ENCODE measurements around the gene LARGE2. TPM values are rescaled to one million over a fixed set of nuclear protein-coding genes. Genes with fewer than 3 reads are reported as not detected.

LARGE2 gene
- total and polyA plus RNA-seq, 9 of the 15 experiments (the other 6 are each of a cell fraction or from before 2014, with no cell fraction given), result 0.56 to 14.1 (median 6.6) TPM

- ATAC-seq (peak; percentile 98), FAIRE-seq (peak; percentile 99), DNase-seq (ENCODE audit: extremely low read depth in 1 of 4, low spot score in 3 of 4) (peak; percentile 76 to 87 (median 80))
- Histone ChIP-seq H3K4me1 (replicated peaks in 1 of 2; ENCODE audit: control insufficient read depth in 2 of 2, insufficient read depth in 2 of 2, low read length in 2 of 2) (peaks cover 3 to 6% of the 10 kb centered on the region in 2 experiments; a peak in 3 of 5 replicates), H3K36me3 (ENCODE audit: control insufficient read depth, insufficient read depth, low read length) (peaks cover 39% of the 10 kb centered on the region; the same call in 2 of the 3 replicates), H4K20me1 (replicated peaks; ENCODE audit: control insufficient read depth, insufficient read depth, low read length) (no peaks in the 10 kb centered on the region), H3K79me2 (ENCODE audit: control insufficient read depth, insufficient read depth, low read length) (no peaks in the 10 kb centered on the region), H3K4me3 (no peak overlapping the region), H3K27ac (ENCODE audit: extremely low read depth, low read depth, low read length) (no peak overlapping the region; the same call in 2 of the 3 replicates), H3K9ac (ENCODE audit: insufficient read depth in 1 of 2, low read depth in 2 of 2, low read length in 2 of 2) (0 out of 4 replicates have a peak overlapping the region, but pooled peaks of 1 of the 2 experiments have one; percentile 15), H3K4me2 (ENCODE audit: insufficient read depth, low read length) (no peak overlapping the region), H3K27me3 (ENCODE audit: control insufficient read depth in 2 of 2, insufficient read depth in 2 of 2, low read length in 2 of 2) (no peaks in the 10 kb centered on the region), H3K9me1 (ENCODE audit: control insufficient read depth, insufficient read depth, low read length) (no peaks in the 10 kb centered on the region), H2AFZ (ENCODE audit: low read depth, low read length) (peak overlapping the region; percentile 61; the same call in 1 of the 2 replicates), H3K9me3 (replicated peaks; ENCODE audit: control insufficient read depth, insufficient read depth, low read depth, low read length) (no peaks in the 10 kb centered on the region)
- CTCF ChIA-PET (ENCODE audit: low intra/inter-chr PET ratio), result interaction anchor here (0.6 to 4.9 kb wide), 8 partner anchors 12 to 417 kb away, joined by 3 to 36 read pairs (median 3); no protein-coding TSS in a partner anchor
- intact Hi-C loops (cut with micrococcal nuclease) (loop anchor here (1.0 to 2.0 kb wide), 2 partner anchors 30 to 41 kb away; no protein-coding TSS in a partner anchor), in situ Hi-C loops (cut with MboI) (no loop called here)
- no TSS peak for BruUV-seq (replicated peaks)
- POLR2A ChIA-PET, result interaction anchor here (0.6 to 3.4 kb wide), 12 partner anchors 12 to 359 kb away, joined by 3 to 26 read pairs (median 3); no protein-coding TSS in a partner anchor
- 16% methylated on average over 9 of the region's 9 CpGs for WGBS (ENCODE audit: insufficient coverage, low coverage, missing lambda C conversion rate)
- TF ChIP-seq NR2F6 (CRISPR knock-in tag; IDR thresholded peaks at IDR 0.05), result no peak
- TF ChIP-seq SRSF9 (IDR thresholded peaks at IDR 0.05; ENCODE audit: borderline replicate concordance, low read depth, low read length), result no peak
- no peak for TF ChIP-seq SPI1 (IDR thresholded peaks at IDR 0.05; ENCODE audit: borderline replicate concordance, low read depth, low read length)
- no peak for TF ChIP-seq ZNF280B (CRISPR knock-in tag; IDR thresholded peaks at IDR 0.05)
- no peak for TF ChIP-seq ELF1 (tag; IDR thresholded peaks at IDR 0.05)
- no peak for TF ChIP-seq MITF (IDR thresholded peaks at IDR 0.05)
- no peak for TF ChIP-seq ZBTB11 (CRISPR knock-in tag; IDR thresholded peaks at IDR 0.05)
- peak; percentile 6 for TF ChIP-seq PRDM10 (IDR thresholded peaks at IDR 0.05; ENCODE audit: partially characterized antibody)
These were observed 42.5 kb downstream of the LARGE2 start for GRCh38 chr11:45964911-45965389.

Measured in K562 (cell line).